Caco-2 (cell line): ENCODE data around the gene ADCY10. TPM values are rescaled to one million over a fixed set of nuclear protein-coding genes. Genes with fewer than 3 reads are reported as not detected.

ENCODE experiments used
- BruUV-seq: library from RNA; stranded (reverse); fragments of 400-500 nt; replicated peaks from 2 replicates; lab custom pipeline; 2021; lab: Mats Ljungman, UMichigan
- CTCF ChIA-PET: fragments of 300-600 bp; sonication (Branson Sonifier 250); formaldehyde crosslinking; loops from one replicate; lab custom pipeline; 2022; ENCODE audit warnings: antibody characterized with exemption; lab: Charles Lee
- POLR2A ChIA-PET: fragments of 300-600 bp; sonication (Branson Sonifier 250); formaldehyde crosslinking; loops from one replicate; lab custom pipeline; 2022; ENCODE audit warnings: antibody characterized with exemption; lab: Charles Lee
- DNase-seq, 2 experiments: peaks; one replicate each; pipeline versions ENCODE4 v3.0.0 to v3.0.0-alpha.2; 2020 to 2022
- H3K27me3 ChIP-seq: replicated peaks from 2 replicates; pipeline ENCODE4 v1.6.0; 2011; ENCODE audit warnings: low read length; ENCODE audit not compliant: control insufficient read depth, insufficient read depth
- H3K36me3 ChIP-seq: 2 replicates; pipeline ENCODE4 v1.5.1; 2011; ENCODE audit warnings: low read length; ENCODE audit not compliant: control insufficient read depth, insufficient read depth
- H3K4me1 ChIP-seq: fragments of 250-450 bp; sonication (Bioruptor Pico); 2 replicates; pipeline ENCODE4 v1.5.1; 2020; ENCODE audit warnings: mild to moderate bottlenecking
- H3K4me3 ChIP-seq: 2 replicates; pipeline ENCODE4 v1.5.1; 2011; ENCODE audit warnings: low read depth, mild to moderate bottlenecking, control low read depth, low read length
- H3K9me3 ChIP-seq: fragments of 250-450 bp; sonication (Bioruptor Pico); 2 replicates; pipeline ENCODE4 v1.5.1; 2020; ENCODE audit warnings: mild to moderate bottlenecking, moderate library complexity
- H3K27ac Mint-ChIP-seq: one replicate; pipeline ENCODE4 v1.8.0; 2022; ENCODE audit warnings: mixed read lengths; ENCODE audit not compliant: unreplicated experiment
- H3K27me3 Mint-ChIP-seq: one replicate; pipeline ENCODE4 v1.8.0; 2022; ENCODE audit warnings: mixed read lengths; ENCODE audit not compliant: insufficient read depth, unreplicated experiment
- H3K36me3 Mint-ChIP-seq: one replicate; pipeline ENCODE4 v1.8.0; 2022; ENCODE audit warnings: mild to moderate bottlenecking, mixed read lengths; ENCODE audit not compliant: insufficient read depth, unreplicated experiment
- H3K4me1 Mint-ChIP-seq: one replicate; pipeline ENCODE4 v1.8.0; 2022; ENCODE audit warnings: low read depth, mixed read lengths; ENCODE audit not compliant: unreplicated experiment
- H3K4me3 Mint-ChIP-seq: one replicate; pipeline ENCODE4 v1.8.0; 2022; ENCODE audit warnings: mild to moderate bottlenecking, moderate library complexity, mixed read lengths; ENCODE audit not compliant: unreplicated experiment
- H3K9me3 Mint-ChIP-seq: one replicate; pipeline ENCODE4 v1.8.0; 2022; ENCODE audit warnings: mixed read lengths; ENCODE audit not compliant: unreplicated experiment
- CTCF ChIP-seq, 2 experiments: fragments of 200-600 bp in 1 of 2; IDR thresholded peaks; 1 replicate in 1 of 2; 2 replicates in 1 of 2; pipeline versions ENCODE4 v1.5.1 to v1.8.0; 2011 to 2022; ENCODE audit warnings: antibody characterized with exemption in 1 of 2, control low read depth in 1 of 2, inconsistent platforms in 1 of 2, low read depth in 1 of 2, low read length in 1 of 2, mild to moderate bottlenecking in 1 of 2, moderate library complexity in 1 of 2; ENCODE audit not compliant: insufficient read depth in 1 of 2, severe bottlenecking in 1 of 2, unreplicated experiment in 1 of 2
- intact Hi-C: fragments of 100-400 bp; cut with micrococcal nuclease; formaldehyde crosslinking; loops from one replicate; pipeline ENCODE4 v1.10.0; 2022; ENCODE audit not compliant: unreplicated experiment
- total RNA-seq: library from RNA; stranded (reverse); gene quantifications from 2 replicates; pipeline ENCODE4 v1.2.3, GENCODE V29; 2022

The ADCY10 gene
- total RNA-seq, 1 experiment from 2014 or later: 1.7 TPM

- CTCF ChIA-PET: interaction anchor here (0.6 to 3.4 kb wide), 5 partner anchors 8 to 716 kb away, joined by 3 to 15 read pairs (median 6); partner anchors contain the start of gene POU2F1
- Histone ChIP-seq H3K9me3 (no peaks in the 10 kb centered on the region), H3K4me1 (peaks cover 15% of the 10 kb centered on the region; the same call in 1 of the 2 replicates), H3K4me3 (peak within 1 kb of the TSS; percentile 66), H3K27me3 (no peaks in the 10 kb centered on the region), H3K36me3 (0 out of 2 replicates have a peak, but pooled peaks cover 1% of the 10 kb centered on the region)
- DNase-seq: peak; percentile 98
- intact Hi-C loops: loop anchor here (1.0 to 10.0 kb wide), 5 partner anchors 9 to 715 kb away; partner anchors contain the start of gene POU2F1
- no TSS peak for BruUV-seq
- TF ChIP-seq CTCF (IDR thresholded peaks at IDR 0.05; ENCODE audit: insufficient read depth in 1 of 2, low read depth in 1 of 2, low read length in 1 of 2, severe bottlenecking in 1 of 2, unreplicated experiment in 1 of 2): no peak
- H3K4me1 Mint-ChIP-seq: peaks cover 6% of the 10 kb centered on the region
- POLR2A ChIA-PET: interaction anchor here (0.6 to 1.9 kb wide), 10 partner anchors 9 to 290 kb away, joined by 3 to 19 read pairs (median 3); partner anchors contain the start of gene SFT2D2
- H3K36me3 Mint-ChIP-seq: peaks cover 20% of the 10 kb centered on the region
- peak within 1 kb of the TSS; percentile 86 for H3K27ac Mint-ChIP-seq
- no peaks in the 10 kb centered on the region for H3K9me3 Mint-ChIP-seq
- peak within 1 kb of the TSS; percentile 82 for H3K4me3 Mint-ChIP-seq
- H3K27me3 Mint-ChIP-seq: no peaks in the 10 kb centered on the region
Observed at GRCh38 chr1:167936068-167936929, 22.4 kb upstream of the ADCY10 start, which contains the start of gene DCAF6. TSS of gene DCAF6 (plus strand) at chr1:167936683. CDS start at chr1:167936912, 229 bp downstream.

- H3K9me3 Mint-ChIP-seq: no peaks in the 10 kb centered on the region
- peak; percentile 44 to 47 for DNase-seq
- intact Hi-C loops: loop anchor here (1.0 to 10.0 kb wide), 6 partner anchors 8 to 715 kb away; partner anchors contain the start of gene POU2F1
- H3K4me1 Mint-ChIP-seq: peaks cover 6% of the 10 kb centered on the region
- Histone ChIP-seq H3K27me3 (no peaks in the 10 kb centered on the region), H3K4me3 (peak overlapping the region; percentile 66), H3K36me3 (0 out of 2 replicates have a peak, but pooled peaks cover 1% of the 10 kb centered on the region), H3K9me3 (no peaks in the 10 kb centered on the region), H3K4me1 (peaks cover 18% of the 10 kb centered on the region)
- peak overlapping the region; percentile 86 for H3K27ac Mint-ChIP-seq
- BruUV-seq: TSS peak; percentile 33
- peak overlapping the region; percentile 82 for H3K4me3 Mint-ChIP-seq
- H3K36me3 Mint-ChIP-seq: peaks cover 20% of the 10 kb centered on the region
- ChIA-PET POLR2A (interaction anchor here (0.6 to 1.9 kb wide), 9 partner anchors 8 to 221 kb away, joined by 3 to 19 read pairs (median 4); no protein-coding TSS in a partner anchor), CTCF (interaction anchor here (1.2 to 3.4 kb wide), 3 partner anchors 8 to 147 kb away, joined by 5 to 15 read pairs (median 6); no protein-coding TSS in a partner anchor)
- TF ChIP-seq CTCF (IDR thresholded peaks at IDR 0.05; ENCODE audit: insufficient read depth in 1 of 2, low read depth in 1 of 2, low read length in 1 of 2, severe bottlenecking in 1 of 2, unreplicated experiment in 1 of 2): no peak
- H3K27me3 Mint-ChIP-seq: no peaks in the 10 kb centered on the region
Observed at GRCh38 chr1:167935216-167936067, 21.5 kb upstream of the ADCY10 start.
